ENCODE measurements around the gene LOXHD1. TPM values are rescaled to one million over a fixed set of nuclear protein-coding genes. Genes with fewer than 3 reads are reported as not detected.

The LOXHD1 gene
- total RNA-seq, 2 experiments from 2014 or later: 0.47 to 0.63 TPM

- Mint-ChIP-seq H3K4me1 (ENCODE audit: low read depth) (no peaks in the 10 kb centered on the region), H3K9me3 (ENCODE audit: insufficient read depth) (no peaks in the 10 kb centered on the region)
- CTCF ChIA-PET: interaction anchor here (1.0 to 2.1 kb wide), 3 partner anchors 105 to 238 kb away, joined by 3 to 7 read pairs (median 4); no protein-coding TSS in a partner anchor
Measured at GRCh38 chr18:46518438-46518837, 138.6 kb downstream of the LOXHD1 start.

GRCh38 chr18:46516555-46516954 lies 140.5 kb downstream of the LOXHD1 start:
- no peak for ATAC-seq
- H3K36me3 Mint-ChIP-seq (ENCODE audit: low read depth): no peaks in the 10 kb centered on the region
- no peak overlapping the region for H3K4me3 Mint-ChIP-seq
- no peaks in the 10 kb centered on the region for H3K9me3 Mint-ChIP-seq (ENCODE audit: insufficient read depth)
- CTCF ChIA-PET: interaction anchor here (1.1 to 2.1 kb wide), 3 partner anchors 10 to 233 kb away, joined by 3 to 7 read pairs (median 3); no protein-coding TSS in a partner anchor
- peaks cover 5% of the 10 kb centered on the region for H3K27me3 Mint-ChIP-seq (ENCODE audit: low read depth)
- POLR2A ChIA-PET: no interaction called here
- no peaks in the 10 kb centered on the region for H3K4me1 Mint-ChIP-seq (ENCODE audit: low read depth)
- H3K27ac Mint-ChIP-seq: no peak overlapping the region
- DNase-seq: no peak

More at GRCh38 chr18:46518438-46518837, 138.6 kb downstream of the LOXHD1 start:
- H3K4me3 Mint-ChIP-seq: no peak overlapping the region
- H3K27ac Mint-ChIP-seq: no peak overlapping the region
- peaks cover 9% of the 10 kb centered on the region for H3K27me3 Mint-ChIP-seq (ENCODE audit: low read depth)
- POLR2A ChIA-PET: no interaction called here
- no peaks in the 10 kb centered on the region for H3K36me3 Mint-ChIP-seq (ENCODE audit: low read depth)
- no peak for ATAC-seq
- no peak for DNase-seq

GRCh38 chr18:46510386-46510785 lies 146.6 kb downstream of the LOXHD1 start:
- Mint-ChIP-seq H3K9me3 (ENCODE audit: insufficient read depth) (no peaks in the 10 kb centered on the region), H3K27ac (no peak overlapping the region), H3K36me3 (ENCODE audit: low read depth) (no peaks in the 10 kb centered on the region), H3K4me1 (ENCODE audit: low read depth) (no peaks in the 10 kb centered on the region), H3K4me3 (no peak overlapping the region), H3K27me3 (ENCODE audit: low read depth) (no peaks in the 10 kb centered on the region)
- DNase-seq (no peak), ATAC-seq (no peak)
- CTCF ChIA-PET: no interaction called here
- POLR2A ChIA-PET: no interaction called here

- no peaks in the 10 kb centered on the region for H3K36me3 Mint-ChIP-seq (ENCODE audit: low read depth)
- ATAC-seq: no peak
- POLR2A ChIA-PET: no interaction called here
Measured at GRCh38 chr18:46509530-46509929, 147.5 kb downstream of the LOXHD1 start.

GRCh38 chr18:46506974-46507586 lies 149.9 kb downstream of the LOXHD1 start:
- DNase-seq: no peak
- Mint-ChIP-seq H3K4me1 (ENCODE audit: low read depth) (no peaks in the 10 kb centered on the region), H3K27ac (no peak overlapping the region), H3K4me3 (no peak overlapping the region), H3K9me3 (ENCODE audit: insufficient read depth) (no peaks in the 10 kb centered on the region), H3K27me3 (ENCODE audit: low read depth) (no peaks in the 10 kb centered on the region), H3K36me3 (ENCODE audit: low read depth) (no peaks in the 10 kb centered on the region)
- ChIA-PET POLR2A (no interaction called here), CTCF (no interaction called here)
- ATAC-seq: no peak

More at GRCh38 chr18:46509530-46509929, 147.5 kb downstream of the LOXHD1 start:
- Mint-ChIP-seq H3K27me3 (ENCODE audit: low read depth) (no peaks in the 10 kb centered on the region), H3K9me3 (ENCODE audit: insufficient read depth) (no peaks in the 10 kb centered on the region), H3K27ac (no peak overlapping the region), H3K4me1 (ENCODE audit: low read depth) (no peaks in the 10 kb centered on the region), H3K4me3 (no peak overlapping the region)
- no peak for DNase-seq
- CTCF ChIA-PET: no interaction called here

- ATAC-seq (no peak), DNase-seq (peak; percentile 47)
- Mint-ChIP-seq H3K9me3 (ENCODE audit: insufficient read depth) (no peaks in the 10 kb centered on the region), H3K36me3 (ENCODE audit: low read depth) (no peaks in the 10 kb centered on the region), H3K4me1 (ENCODE audit: low read depth) (no peaks in the 10 kb centered on the region), H3K27ac (no peak overlapping the region), H3K27me3 (ENCODE audit: low read depth) (peaks cover 2% of the 10 kb centered on the region), H3K4me3 (no peak overlapping the region)
- ChIA-PET CTCF (no interaction called here), POLR2A (no interaction called here)
Measured at GRCh38 chr18:46502444-46502843, 154.6 kb downstream of the LOXHD1 start.

GRCh38 chr18:46497129-46497528 lies 159.9 kb downstream of the LOXHD1 start:
- H3K4me3 Mint-ChIP-seq: no peak overlapping the region
- ChIA-PET POLR2A (no interaction called here), CTCF (no interaction called here)
- H3K9me3 Mint-ChIP-seq (ENCODE audit: insufficient read depth): no peaks in the 10 kb centered on the region
- DNase-seq (peak; percentile 71), ATAC-seq (no peak)
- H3K27ac Mint-ChIP-seq: no peak overlapping the region
- H3K4me1 Mint-ChIP-seq (ENCODE audit: low read depth): no peaks in the 10 kb centered on the region
- peaks cover 7% of the 10 kb centered on the region for H3K27me3 Mint-ChIP-seq (ENCODE audit: low read depth)
- H3K36me3 Mint-ChIP-seq (ENCODE audit: low read depth): no peaks in the 10 kb centered on the region

GRCh38 chr18:46488471-46489213 lies 168.4 kb downstream of the LOXHD1 start:
- no peak for ATAC-seq
- CTCF ChIA-PET: interaction anchor here (1.6 to 1.8 kb wide), 2 partner anchors 10 to 169 kb away, joined by 4 read pairs; no protein-coding TSS in a partner anchor
- no peaks in the 10 kb centered on the region for H3K9me3 Mint-ChIP-seq (ENCODE audit: insufficient read depth)
- H3K36me3 Mint-ChIP-seq (ENCODE audit: low read depth): no peaks in the 10 kb centered on the region
- H3K4me3 Mint-ChIP-seq: no peak overlapping the region
- no peak for DNase-seq
- H3K27me3 Mint-ChIP-seq (ENCODE audit: low read depth): peaks cover 6% of the 10 kb centered on the region
- no peak overlapping the region for H3K27ac Mint-ChIP-seq
- POLR2A ChIA-PET: no interaction called here
- H3K4me1 Mint-ChIP-seq (ENCODE audit: low read depth): no peaks in the 10 kb centered on the region

- H3K9me3 Mint-ChIP-seq (ENCODE audit: insufficient read depth): no peaks in the 10 kb centered on the region
- POLR2A ChIA-PET: no interaction called here
- peaks cover 3% of the 10 kb centered on the region for H3K27me3 Mint-ChIP-seq (ENCODE audit: low read depth)
- H3K4me1 Mint-ChIP-seq (ENCODE audit: low read depth): peaks cover 4% of the 10 kb centered on the region
- ATAC-seq (no peak), DNase-seq (no peak)
- CTCF ChIA-PET: no interaction called here
- no peak overlapping the region for H3K4me3 Mint-ChIP-seq
- H3K36me3 Mint-ChIP-seq (ENCODE audit: low read depth): no peaks in the 10 kb centered on the region
- no peak overlapping the region for H3K27ac Mint-ChIP-seq
Measured at GRCh38 chr18:46485675-46486194, 171.3 kb downstream of the LOXHD1 start.

GRCh38 chr18:46484971-46485370 lies 172.0 kb downstream of the LOXHD1 start:
- CTCF ChIA-PET: no interaction called here

GRCh38 chr18:46482831-46483230 lies 174.2 kb downstream of the LOXHD1 start:
- Mint-ChIP-seq H3K27me3 (ENCODE audit: low read depth) (peaks cover 9% of the 10 kb centered on the region), H3K4me3 (no peak overlapping the region), H3K36me3 (ENCODE audit: low read depth) (no peaks in the 10 kb centered on the region), H3K27ac (no peak overlapping the region), H3K9me3 (ENCODE audit: insufficient read depth) (no peaks in the 10 kb centered on the region), H3K4me1 (ENCODE audit: low read depth) (peaks cover 5% of the 10 kb centered on the region)
- ATAC-seq (no peak), DNase-seq (no peak)
- ChIA-PET POLR2A (no interaction called here), CTCF (interaction anchor here (0.9 to 3.3 kb wide), 5 partner anchors 175 to 335 kb away, joined by 3 to 26 read pairs (median 14); a partner anchor contains a TSS)

More at GRCh38 chr18:46484971-46485370, 172.0 kb downstream of the LOXHD1 start:
- DNase-seq (no peak), ATAC-seq (no peak)
- Mint-ChIP-seq H3K9me3 (ENCODE audit: insufficient read depth) (no peaks in the 10 kb centered on the region), H3K36me3 (ENCODE audit: low read depth) (no peaks in the 10 kb centered on the region), H3K4me3 (no peak overlapping the region), H3K27me3 (ENCODE audit: low read depth) (peaks cover 3% of the 10 kb centered on the region), H3K4me1 (ENCODE audit: low read depth) (peaks cover 5% of the 10 kb centered on the region), H3K27ac (no peak overlapping the region)
- POLR2A ChIA-PET: no interaction called here

- Mint-ChIP-seq H3K4me1 (ENCODE audit: low read depth) (peaks cover 5% of the 10 kb centered on the region), H3K27me3 (ENCODE audit: low read depth) (peaks cover 9% of the 10 kb centered on the region), H3K4me3 (no peak overlapping the region), H3K36me3 (ENCODE audit: low read depth) (no peaks in the 10 kb centered on the region), H3K9me3 (ENCODE audit: insufficient read depth) (no peaks in the 10 kb centered on the region), H3K27ac (no peak overlapping the region)
- POLR2A ChIA-PET: interaction anchor here (0.6 kb wide), 1 partner anchor 49 kb away, joined by 3 read pairs; no protein-coding TSS in a partner anchor
- CTCF ChIA-PET: interaction anchor here (0.7 to 3.3 kb wide), 8 partner anchors 8 to 334 kb away, joined by 3 to 26 read pairs (median 5); a partner anchor contains a TSS
- no peak for ATAC-seq
- no peak for DNase-seq
Measured at GRCh38 chr18:46481847-46482245, 175.2 kb downstream of the LOXHD1 start.
